22Rv1 (cell line): ENCODE data around the gene PLSCR2.

ENCODE experiments used
- ZFX ChIP-seq: fragments of 450-650 bp; IDR thresholded peaks from 2 replicates; pipeline ENCODE4 v1.6.1; 2017; ENCODE audit warnings: antibody characterized with exemption, borderline replicate concordance
- TF ChIP-seq, protein P1 (sequence below): fragments of 450-650 bp; IDR thresholded peaks from 2 replicates; pipeline ENCODE4 v1.5.1; 2017; ENCODE audit warnings: mild to moderate bottlenecking

DNA sequence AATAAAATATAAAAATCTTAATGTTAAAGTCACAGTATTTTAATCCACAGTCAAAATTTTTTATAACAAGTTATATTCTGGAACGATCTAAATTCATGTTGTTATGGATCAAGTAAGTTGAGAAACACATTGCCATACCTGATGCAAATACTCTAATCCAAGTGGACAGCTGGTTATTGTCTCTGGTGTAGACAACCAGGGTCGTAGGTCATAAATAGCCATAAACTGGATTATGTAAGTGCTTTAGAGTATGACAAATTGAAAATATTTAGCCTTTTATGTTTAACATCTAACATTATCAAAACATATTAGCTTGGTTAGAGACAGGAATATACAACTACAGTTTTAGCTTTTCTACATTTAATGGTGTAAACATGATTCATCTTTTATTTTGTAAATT lies 53.0 kb downstream of the PLSCR2 start:
- TF ChIP-seq, protein P1, sequence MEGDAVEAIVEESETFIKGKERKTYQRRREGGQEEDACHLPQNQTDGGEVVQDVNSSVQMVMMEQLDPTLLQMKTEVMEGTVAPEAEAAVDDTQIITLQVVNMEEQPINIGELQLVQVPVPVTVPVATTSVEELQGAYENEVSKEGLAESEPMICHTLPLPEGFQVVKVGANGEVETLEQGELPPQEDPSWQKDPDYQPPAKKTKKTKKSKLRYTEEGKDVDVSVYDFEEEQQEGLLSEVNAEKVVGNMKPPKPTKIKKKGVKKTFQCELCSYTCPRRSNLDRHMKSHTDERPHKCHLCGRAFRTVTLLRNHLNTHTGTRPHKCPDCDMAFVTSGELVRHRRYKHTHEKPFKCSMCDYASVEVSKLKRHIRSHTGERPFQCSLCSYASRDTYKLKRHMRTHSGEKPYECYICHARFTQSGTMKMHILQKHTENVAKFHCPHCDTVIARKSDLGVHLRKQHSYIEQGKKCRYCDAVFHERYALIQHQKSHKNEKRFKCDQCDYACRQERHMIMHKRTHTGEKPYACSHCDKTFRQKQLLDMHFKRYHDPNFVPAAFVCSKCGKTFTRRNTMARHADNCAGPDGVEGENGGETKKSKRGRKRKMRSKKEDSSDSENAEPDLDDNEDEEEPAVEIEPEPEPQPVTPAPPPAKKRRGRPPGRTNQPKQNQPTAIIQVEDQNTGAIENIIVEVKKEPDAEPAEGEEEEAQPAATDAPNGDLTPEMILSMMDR: no peak
- no peak for TF ChIP-seq ZFX
